Measurements from ENCODE around the gene CHMP2B. TPM values are rescaled to one million over a fixed set of nuclear protein-coding genes. Genes with fewer than 3 reads are reported as not detected.

CHMP2B gene
- total and polyA plus RNA-seq, 2 experiments from 2014 or later, result 45.1 to 130 TPM

Small RNAs within 50 kb of the gene (microRNA-seq; reads per million reads assigned to microRNA genes)
- gene MIR4795, result not detected

Small RNAs within 50 kb of the gene (small RNA-seq; reads per million reads assigned to genes)
- gene MIR4795 (ENCODE audit: low replicate concordance), result not detected

Other genes with a start within 250 kb of the CHMP2B start
- 4.5 and 7.3 TPM in 2 replicates for gene VGLL3, start 236.2 kb upstream of the CHMP2B start, total RNA-seq (2014; rRNA removed; shearing (Covaris generic))
- gene VGLL3, start 236.2 kb upstream of the CHMP2B start, polyA plus RNA-seq (2016; fragmentation: Nextera tagmentation; extraction: Ambion mirVana), result 1.4 TPM in 2 replicates
- not detected in 2 replicates for gene POU1F1, start 49.3 kb downstream of the CHMP2B start, total RNA-seq (2014; rRNA removed; shearing (Covaris generic))
- gene POU1F1, start 49.3 kb downstream of the CHMP2B start, polyA plus RNA-seq (2016; fragmentation: Nextera tagmentation; extraction: Ambion mirVana), result not detected in 2 replicates